Measurements from ENCODE around the gene ZCWPW1.

- TF ChIP-seq CTCF (IDR thresholded peaks at IDR 0.05; ENCODE audit: low read length) (no peak), EZH2 (IDR thresholded peaks at IDR 0.05; ENCODE audit: borderline replicate concordance, low read length) (no peak)
These were observed 47.7 kb upstream of the ZCWPW1 start for GRCh38 chr7:100476101-100476780.
